Measurements from ENCODE around the gene TTC28. TPM values are rescaled to one million over a fixed set of nuclear protein-coding genes. Genes with fewer than 3 reads are reported as not detected.

Gene TTC28
- total and polyA plus RNA-seq, 12 donors, result 3.4 to 75.6 (median 28.6) TPM

GRCh38 chr22:28402060-28402459 lies 277.6 kb downstream of the TTC28 start:
- no peak for TF ChIP-seq CTCF (IDR thresholded peaks at IDR 0.05)
- TF ChIP-seq POLR2A (IDR thresholded peaks at IDR 0.05), result no peak
- Histone ChIP-seq H3K4me3 (no peak overlapping the region), H3K4me1 (replicated peaks in 1 of 2) (peaks cover 0 to 3% of the 10 kb centered on the region in 2 donors), H3K9me3 (replicated peaks in 1 of 3) (no peaks in the 10 kb centered on the region), H3K36me3 (replicated peaks in 1 of 2) (no peaks in the 10 kb centered on the region), H3K27me3 (no peaks in the 10 kb centered on the region), H3K27ac (no peak overlapping the region)
- WGBS, 4 donors, result 82 to 92% (median 89%) methylated on average over 2 of the region's 2 CpGs
- intact Hi-C loops (cut with DNase I), result no loop called here
- DNase-seq, result no peak

DNA sequence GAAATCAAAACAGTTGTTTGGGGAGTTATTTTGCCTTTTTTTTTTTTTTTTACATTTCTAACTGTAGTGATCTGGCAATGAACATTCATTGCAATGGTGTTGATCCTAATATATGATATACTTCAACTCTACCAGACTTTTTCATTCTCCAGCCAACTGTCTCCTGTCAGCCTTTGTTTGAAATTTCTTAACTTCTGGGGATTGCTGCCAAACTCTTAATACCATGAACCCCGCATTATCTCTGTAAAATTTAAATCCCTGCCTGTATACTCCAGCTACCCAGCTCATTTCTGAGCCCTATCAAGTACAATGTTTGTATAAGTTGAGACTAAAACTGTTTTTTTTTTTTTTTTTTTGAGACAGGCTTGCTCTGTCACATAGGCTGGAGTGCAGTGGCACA lies 280.7 kb downstream of the TTC28 start:
- 72 to 79% (median 76%) methylated on average over 1 of the region's 1 CpG for WGBS, 4 donors

DNA sequence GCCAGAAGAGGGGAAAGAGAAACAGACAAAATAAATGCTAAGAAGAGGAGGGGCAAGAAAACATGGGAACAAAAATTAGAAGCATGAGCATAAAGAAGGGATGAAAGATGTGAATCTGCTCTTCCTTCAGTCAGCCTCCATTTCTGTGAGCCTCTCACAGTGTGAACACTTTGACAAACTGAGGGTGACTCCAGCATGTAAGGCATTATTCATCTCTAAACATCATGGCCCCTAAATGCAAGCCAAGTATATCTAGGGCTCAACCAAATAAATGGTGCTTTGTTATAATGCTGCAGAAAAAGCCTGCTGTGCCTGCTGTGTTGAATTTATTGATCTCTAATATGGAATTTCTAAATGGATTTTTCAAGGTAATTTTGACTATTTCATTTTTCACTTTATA lies 281.3 kb downstream of the TTC28 start:
- no peaks in the 10 kb centered on the region for H3K27me3 ChIP-seq

More for the DNA sequence above, 280.7 kb downstream of the TTC28 start:
- H3K9me3 ChIP-seq (replicated peaks in 1 of 3), result no peaks in the 10 kb centered on the region
- H3K27me3 ChIP-seq, result no peaks in the 10 kb centered on the region
- no peak for DNase-seq
- H3K27ac ChIP-seq, result no peak overlapping the region
- no peaks in the 10 kb centered on the region for H3K36me3 ChIP-seq (replicated peaks in 1 of 2)
- TF ChIP-seq POLR2A (IDR thresholded peaks at IDR 0.05) (no peak), CTCF (IDR thresholded peaks at IDR 0.05) (no peak)
- peaks cover 4 to 28% of the 10 kb centered on the region in 2 donors for H3K4me1 ChIP-seq (replicated peaks in 1 of 2)
- no peak overlapping the region for H3K4me3 ChIP-seq
- intact Hi-C loops (cut with DNase I), result no loop called here

DNA sequence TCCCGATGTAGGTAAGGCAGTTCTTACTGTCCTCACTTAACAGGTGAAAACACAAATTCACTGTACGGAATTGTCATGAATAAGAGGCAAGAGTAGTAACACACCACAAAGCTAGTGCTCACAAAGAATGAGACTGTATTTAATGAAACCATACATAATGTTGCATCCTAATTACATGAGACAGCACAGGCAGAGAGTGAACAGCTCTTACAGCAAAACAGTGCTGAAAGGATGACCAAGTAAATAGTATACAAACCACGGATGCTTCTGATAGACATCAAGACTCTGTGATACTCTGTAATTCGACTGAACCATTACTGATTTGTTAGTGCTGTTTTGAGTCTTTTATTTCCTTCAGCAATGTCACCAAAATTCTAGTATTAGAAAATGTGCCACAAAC lies 282.3 kb downstream of the TTC28 start:
- 89 to 92% (median 91%) methylated on average over 4 of the region's 4 CpGs for WGBS, 4 donors
- TF ChIP-seq POLR2A (IDR thresholded peaks at IDR 0.05) (no peak), CTCF (IDR thresholded peaks at IDR 0.05) (no peak)

More for the DNA sequence above, 281.3 kb downstream of the TTC28 start:
- no peak overlapping the region for H3K4me3 ChIP-seq
- no peak for TF ChIP-seq CTCF (IDR thresholded peaks at IDR 0.05)
- no peak for TF ChIP-seq POLR2A (IDR thresholded peaks at IDR 0.05)
- H3K9me3 ChIP-seq (replicated peaks in 1 of 3), result no peaks in the 10 kb centered on the region
- intact Hi-C loops (cut with DNase I), result no loop called here
- DNase-seq, result no peak
- H3K36me3 ChIP-seq (replicated peaks in 1 of 2), result no peaks in the 10 kb centered on the region
- peaks cover 4 to 28% of the 10 kb centered on the region in 2 donors for H3K4me1 ChIP-seq (replicated peaks in 1 of 2)
- no peak overlapping the region for H3K27ac ChIP-seq

More for the DNA sequence above, 282.3 kb downstream of the TTC28 start:
- DNase-seq, result no peak
- no peaks in the 10 kb centered on the region for H3K36me3 ChIP-seq (replicated peaks in 1 of 2)
- intact Hi-C loops (cut with DNase I), result no loop called here
- no peak overlapping the region for H3K4me3 ChIP-seq
- H3K9me3 ChIP-seq (replicated peaks in 1 of 3), result no peaks in the 10 kb centered on the region
- H3K27me3 ChIP-seq, result no peaks in the 10 kb centered on the region
- peaks cover 4 to 28% of the 10 kb centered on the region in 2 donors for H3K4me1 ChIP-seq (replicated peaks in 1 of 2)
- H3K27ac ChIP-seq, result no peak overlapping the region
